GM12864 (cell line): ENCODE data around the gene INHBB.
"Not testable (repeated sequence)": the region's sequence is repeated elsewhere in the genome, so short reads cannot be mapped to it uniquely, and the experiment has no call there.

Experiments used
- DNase-seq: peaks from one replicate; pipeline ENCODE4 v3.0.0-alpha.2; 2011; ENCODE audit warnings: low read depth
- H3K4me3 ChIP-seq: 2 replicates; pipeline ENCODE4 v1.5.1; 2011; ENCODE audit warnings: mild to moderate bottlenecking, low read depth, low read length, control low read depth
- TF ChIP-seq, protein P1 (sequence below): IDR thresholded peaks from 2 replicates; pipeline ENCODE4 v1.5.1; 2011; ENCODE audit warnings: low read depth, mild to moderate bottlenecking, moderate library complexity, low read length, control low read depth, inconsistent platforms; ENCODE audit errors: missing control alignments

INHBB gene

DNA sequence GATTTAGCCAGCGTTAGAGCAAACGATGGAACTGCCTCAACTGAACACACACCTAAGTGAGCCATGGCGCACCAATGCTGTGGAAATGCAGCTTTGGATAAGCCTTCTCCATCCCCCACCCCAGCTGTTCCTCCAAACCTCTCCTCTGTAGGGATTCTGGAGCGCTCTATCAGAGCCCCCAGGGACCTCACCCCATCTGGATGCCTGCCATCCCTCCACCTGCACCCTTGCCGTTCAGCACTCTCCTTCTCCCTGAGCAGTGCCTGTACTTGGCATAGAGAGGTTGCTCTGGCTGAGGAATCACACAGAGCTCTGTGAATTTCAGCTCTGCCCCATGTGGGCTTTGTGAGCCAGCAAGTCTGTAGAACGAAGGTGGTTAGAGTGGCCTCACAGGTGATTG lies 42.8 kb upstream of the INHBB start:
- DNase-seq, result no peak
- H3K4me3 ChIP-seq, result no peak overlapping the region
- TF ChIP-seq, protein P1, sequence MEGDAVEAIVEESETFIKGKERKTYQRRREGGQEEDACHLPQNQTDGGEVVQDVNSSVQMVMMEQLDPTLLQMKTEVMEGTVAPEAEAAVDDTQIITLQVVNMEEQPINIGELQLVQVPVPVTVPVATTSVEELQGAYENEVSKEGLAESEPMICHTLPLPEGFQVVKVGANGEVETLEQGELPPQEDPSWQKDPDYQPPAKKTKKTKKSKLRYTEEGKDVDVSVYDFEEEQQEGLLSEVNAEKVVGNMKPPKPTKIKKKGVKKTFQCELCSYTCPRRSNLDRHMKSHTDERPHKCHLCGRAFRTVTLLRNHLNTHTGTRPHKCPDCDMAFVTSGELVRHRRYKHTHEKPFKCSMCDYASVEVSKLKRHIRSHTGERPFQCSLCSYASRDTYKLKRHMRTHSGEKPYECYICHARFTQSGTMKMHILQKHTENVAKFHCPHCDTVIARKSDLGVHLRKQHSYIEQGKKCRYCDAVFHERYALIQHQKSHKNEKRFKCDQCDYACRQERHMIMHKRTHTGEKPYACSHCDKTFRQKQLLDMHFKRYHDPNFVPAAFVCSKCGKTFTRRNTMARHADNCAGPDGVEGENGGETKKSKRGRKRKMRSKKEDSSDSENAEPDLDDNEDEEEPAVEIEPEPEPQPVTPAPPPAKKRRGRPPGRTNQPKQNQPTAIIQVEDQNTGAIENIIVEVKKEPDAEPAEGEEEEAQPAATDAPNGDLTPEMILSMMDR, result no peak

DNA sequence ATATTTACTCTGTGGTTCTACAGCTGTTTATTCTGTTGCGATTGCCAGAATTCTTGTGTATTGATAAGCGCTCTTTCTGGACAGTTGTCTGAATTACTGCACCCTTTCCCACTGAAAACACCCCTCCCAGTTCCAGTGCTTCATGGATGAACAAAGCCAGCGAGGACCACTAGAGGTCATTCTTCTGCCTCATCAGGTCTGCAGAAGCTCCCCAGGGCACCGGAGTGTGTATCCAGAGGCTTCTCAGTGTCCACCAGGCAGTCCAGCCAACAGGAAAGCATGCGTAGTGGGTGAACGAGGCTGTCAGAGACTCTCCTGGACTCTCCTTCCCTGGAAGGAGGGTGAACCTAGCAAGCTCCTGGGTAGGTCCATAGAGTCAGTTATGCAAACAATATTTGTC lies 40.6 kb upstream of the INHBB start:
- TF ChIP-seq, protein P1, result no peak
- H3K4me3 ChIP-seq, result no peak overlapping the region
- no peak for DNase-seq

DNA sequence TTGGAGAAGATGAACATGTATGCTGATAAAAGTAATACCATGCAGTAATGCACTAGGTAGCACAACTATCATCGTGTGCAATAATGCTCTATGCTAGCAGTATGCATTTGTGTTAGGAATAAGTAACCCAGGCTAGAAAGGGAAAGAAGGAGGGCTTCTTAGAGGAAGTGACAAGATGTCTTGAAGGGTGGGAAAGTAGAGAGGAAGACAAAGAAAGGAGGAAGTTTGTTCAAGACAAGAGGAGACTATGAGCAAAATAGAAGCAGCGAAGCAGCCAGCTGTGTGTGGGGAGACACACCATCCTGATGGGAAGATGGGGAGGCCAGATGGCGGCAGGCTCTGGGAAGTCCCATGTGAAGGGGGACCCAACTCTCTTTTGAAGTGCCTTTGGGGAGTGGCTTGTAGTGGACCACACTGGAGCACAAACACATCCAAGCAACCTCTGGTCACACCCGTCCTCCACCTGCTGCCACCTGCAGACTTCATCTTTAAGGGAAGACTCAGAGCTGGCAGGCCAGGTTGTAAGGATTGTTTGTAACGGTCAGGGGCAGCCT lies 39.9 kb upstream of the INHBB start:
- DNase-seq, result no peak
- TF ChIP-seq, protein P1, result no peak
- no peak overlapping the region for H3K4me3 ChIP-seq

DNA sequence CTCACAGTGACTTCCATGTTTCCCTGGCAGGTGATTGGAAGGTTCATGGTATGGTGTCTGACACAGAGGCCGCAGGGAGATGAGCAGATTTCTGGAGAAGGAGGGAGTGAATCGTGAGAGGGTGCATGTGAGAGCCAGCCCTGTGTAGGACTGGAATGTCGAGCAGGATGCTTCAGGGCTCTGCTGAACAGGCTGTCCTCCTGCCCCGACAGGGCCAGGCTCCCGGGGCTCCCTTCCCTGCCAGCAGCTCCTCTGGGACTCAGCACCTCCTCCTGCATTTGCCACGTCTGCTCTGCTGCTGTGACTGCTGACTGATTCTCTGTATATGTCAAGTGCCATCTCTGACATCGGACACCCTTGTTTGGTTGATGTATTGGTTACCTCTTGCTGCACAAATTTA lies 38.5 kb upstream of the INHBB start:
- TF ChIP-seq, protein P1, result no peak
- no peak overlapping the region for H3K4me3 ChIP-seq
- DNase-seq, result no peak

DNA sequence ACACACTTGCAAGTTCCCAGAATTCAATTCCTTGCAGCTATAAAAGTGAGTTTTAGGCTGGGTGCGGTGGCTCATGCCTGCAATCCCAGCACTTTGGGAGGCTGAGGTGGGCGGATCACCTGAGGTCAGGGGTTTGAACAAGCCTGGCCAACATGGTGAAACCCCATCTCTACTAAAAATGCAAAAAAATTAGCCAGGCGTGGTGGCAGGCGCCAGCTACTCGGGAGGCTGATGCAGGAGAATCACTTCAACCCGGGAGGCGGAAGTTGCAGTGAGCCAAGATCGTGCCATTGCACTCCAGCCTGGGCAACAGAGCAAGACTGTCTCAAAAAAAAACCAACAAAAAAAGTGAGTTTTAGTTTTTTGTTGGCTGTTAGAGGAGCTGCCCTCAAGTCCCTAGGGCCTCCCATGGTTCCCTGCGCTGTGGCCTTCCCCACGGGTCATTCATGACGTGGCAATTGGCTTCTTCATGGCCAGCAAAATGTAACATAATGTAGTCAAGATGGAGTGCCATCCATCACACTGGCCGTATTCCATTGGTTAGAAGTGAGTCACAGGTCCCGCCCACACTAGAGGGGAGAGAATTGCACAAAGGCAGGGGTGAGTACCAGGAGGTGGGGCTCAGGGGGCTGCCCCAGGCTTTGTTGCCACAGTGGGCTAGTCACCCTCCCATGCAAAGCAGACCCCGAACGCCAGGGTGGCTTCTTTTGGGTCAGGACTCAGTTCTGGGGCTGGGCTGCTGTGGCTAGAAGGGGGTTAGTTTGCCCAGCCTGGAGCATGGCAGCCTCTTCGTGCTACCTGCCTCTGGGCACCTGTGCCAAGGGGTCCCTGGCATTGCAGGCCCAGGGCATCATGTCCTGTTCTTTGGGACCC lies 37.7 kb upstream of the INHBB start:
- DNase-seq, result no peak
- TF ChIP-seq, protein P1, result no peak
- H3K4me3 ChIP-seq, result no peak overlapping the region

DNA sequence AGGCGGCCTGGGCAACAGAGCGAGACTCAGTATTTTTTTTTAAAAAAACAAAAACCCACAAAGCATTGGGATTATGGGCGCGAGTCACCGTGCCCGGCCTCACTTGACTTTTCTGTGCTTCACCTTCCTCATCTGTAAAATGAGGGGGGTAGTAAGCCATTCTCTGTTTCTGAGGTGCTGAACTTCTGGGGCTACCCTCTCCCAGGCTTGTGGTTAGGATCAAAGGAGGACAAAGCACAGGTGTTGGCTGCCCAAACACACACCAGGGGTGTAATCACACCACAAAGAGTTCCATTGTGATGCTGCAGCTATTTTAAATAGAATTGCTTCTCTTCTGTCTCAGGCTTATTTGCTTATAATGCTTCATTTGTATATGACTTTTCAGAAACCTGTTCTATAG lies 35.8 kb upstream of the INHBB start:
- TF ChIP-seq, protein P1, result no peak

DNA sequence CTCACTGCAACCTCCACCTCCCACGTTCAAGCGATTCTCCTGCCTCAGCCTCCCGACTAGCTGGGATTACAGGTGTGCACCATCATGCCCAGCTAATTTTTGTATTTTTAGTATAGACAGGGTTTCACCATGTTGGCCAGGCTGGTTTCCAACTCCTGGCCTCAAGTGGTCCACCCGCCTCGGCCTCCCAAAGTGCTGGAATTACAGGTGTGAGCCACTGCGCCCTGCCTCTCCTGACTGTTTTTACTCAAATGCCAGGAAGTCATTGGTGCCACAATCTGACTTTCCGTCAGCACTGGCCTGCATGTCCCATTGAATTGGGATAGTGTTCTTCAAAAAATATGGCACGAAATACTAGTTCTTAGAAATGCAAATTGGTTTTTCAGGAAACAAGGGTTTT lies 35.1 kb upstream of the INHBB start:
- H3K4me3 ChIP-seq, DNase-seq: not testable (repeated sequence)

More for the DNA sequence above, 35.8 kb upstream of the INHBB start:
- peak; percentile 69 for DNase-seq
- H3K4me3 ChIP-seq, result no peak overlapping the region
